ENCODE measurements around the gene CAPRIN2. TPM values are rescaled to one million over a fixed set of nuclear protein-coding genes. Genes with fewer than 3 reads are reported as not detected.

CAPRIN2 gene
- total and polyA plus RNA-seq, 2 donors (not counting 1 experiment from before 2014, with no cell fraction given), result 10.8 to 17.2 TPM

DNA sequence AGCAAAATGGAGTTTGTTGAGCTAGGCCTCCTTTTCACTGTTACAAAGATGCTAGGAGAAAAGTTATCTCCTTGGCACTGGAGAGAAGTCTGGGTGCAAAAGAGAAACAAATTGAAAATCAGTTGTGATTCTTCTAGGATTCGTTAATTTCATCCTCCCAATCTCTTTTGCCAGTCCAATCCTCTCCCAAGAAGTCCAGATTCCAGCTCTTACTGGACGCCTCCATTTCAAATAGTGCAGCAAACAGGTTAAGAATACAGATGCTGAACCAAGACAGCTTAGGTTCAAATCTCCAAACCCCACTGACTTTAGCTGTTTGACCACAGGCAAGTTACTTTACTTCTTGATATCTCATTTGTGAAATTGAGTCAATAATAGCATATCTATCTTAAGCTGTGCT is 34.0 kb upstream of the CAPRIN2 start:
- DNase-seq (ENCODE audit: low read depth in 2 of 2), result no peak
- no peaks in the 10 kb centered on the region for H3K9me3 ChIP-seq (ENCODE audit: control insufficient read depth, insufficient read depth, low read depth, low read length)
- H3K4me1 ChIP-seq (ENCODE audit: control insufficient read depth, extremely low read depth, insufficient read depth, low read length), result peaks cover 2% of the 10 kb centered on the region
- no peak overlapping the region for H3K27ac ChIP-seq (ENCODE audit: insufficient read depth, low read length)
- no peaks in the 10 kb centered on the region for H3K79me2 ChIP-seq (ENCODE audit: control insufficient read depth, insufficient read depth, low read length)
- H3K4me2 ChIP-seq (ENCODE audit: extremely low read depth, insufficient read depth, low read length), result no peak overlapping the region
- H3K36me3 ChIP-seq (ENCODE audit: control insufficient read depth, insufficient read depth, low read length), result no peaks in the 10 kb centered on the region
- no peak overlapping the region for H2AFZ ChIP-seq (ENCODE audit: low read length)
- no peak overlapping the region for H3K9ac ChIP-seq (ENCODE audit: insufficient read depth, low read length)
- no peaks in the 10 kb centered on the region for H4K20me1 ChIP-seq (ENCODE audit: control insufficient read depth, extremely low read depth, insufficient read depth, low read length)
- no peak overlapping the region for H3K4me3 ChIP-seq (replicated peaks in 1 of 4; ENCODE audit: control extremely low read depth in 1 of 4, insufficient read depth in 1 of 4, low read depth in 3 of 4, low read length in 4 of 4)
- no peak for TF ChIP-seq EZH2 (IDR thresholded peaks at IDR 0.05; ENCODE audit: low read length, missing control alignments)
- no peak for TF ChIP-seq CTCF (conservative IDR thresholded peaks at IDR 0.05 in 1 of 2, IDR thresholded peaks at IDR 0.05 in 1 of 2; ENCODE audit: low read depth in 1 of 2, low read length in 2 of 2)
- H3K27me3 ChIP-seq (ENCODE audit: control insufficient read depth, insufficient read depth, low read length), result no peaks in the 10 kb centered on the region

- H3K4me1 ChIP-seq (ENCODE audit: control insufficient read depth, extremely low read depth, insufficient read depth, low read length), result no peaks in the 10 kb centered on the region
- no peak overlapping the region for H3K4me3 ChIP-seq (replicated peaks in 1 of 4; ENCODE audit: control extremely low read depth in 1 of 4, insufficient read depth in 1 of 4, low read depth in 3 of 4, low read length in 4 of 4)
- no peaks in the 10 kb centered on the region for H3K36me3 ChIP-seq (ENCODE audit: control insufficient read depth, insufficient read depth, low read length)
- no peaks in the 10 kb centered on the region for H3K27me3 ChIP-seq (ENCODE audit: control insufficient read depth, insufficient read depth, low read length)
- TF ChIP-seq EZH2 (IDR thresholded peaks at IDR 0.05; ENCODE audit: low read length, missing control alignments) (no peak), CTCF (conservative IDR thresholded peaks at IDR 0.05 in 1 of 2, IDR thresholded peaks at IDR 0.05 in 1 of 2; ENCODE audit: low read depth in 1 of 2, low read length in 2 of 2) (no peak)
- no peak for DNase-seq (ENCODE audit: low read depth in 2 of 2)
- no peak overlapping the region for H3K27ac ChIP-seq (ENCODE audit: insufficient read depth, low read length)
- no peaks in the 10 kb centered on the region for H3K79me2 ChIP-seq (ENCODE audit: control insufficient read depth, insufficient read depth, low read length)
- H4K20me1 ChIP-seq (ENCODE audit: control insufficient read depth, extremely low read depth, insufficient read depth, low read length), result no peaks in the 10 kb centered on the region
- no peak overlapping the region for H2AFZ ChIP-seq (ENCODE audit: low read length)
- H3K9me3 ChIP-seq (ENCODE audit: control insufficient read depth, insufficient read depth, low read depth, low read length), result no peaks in the 10 kb centered on the region
- no peak overlapping the region for H3K9ac ChIP-seq (ENCODE audit: insufficient read depth, low read length)
- H3K4me2 ChIP-seq (ENCODE audit: extremely low read depth, insufficient read depth, low read length), result no peak overlapping the region
Observed at GRCh38 chr12:30785630-30786029, 30.9 kb upstream of the CAPRIN2 start.

GRCh38 chr12:30784508-30784907 is 29.8 kb upstream of the CAPRIN2 start:
- no peaks in the 10 kb centered on the region for H4K20me1 ChIP-seq (ENCODE audit: control insufficient read depth, extremely low read depth, insufficient read depth, low read length)

More at GRCh38 chr12:30784508-30784907, 29.8 kb upstream of the CAPRIN2 start:
- Histone ChIP-seq H3K27ac (ENCODE audit: insufficient read depth, low read length) (no peak overlapping the region), H3K9ac (ENCODE audit: insufficient read depth, low read length) (no peak overlapping the region), H3K36me3 (ENCODE audit: control insufficient read depth, insufficient read depth, low read length) (no peaks in the 10 kb centered on the region), H3K27me3 (ENCODE audit: control insufficient read depth, insufficient read depth, low read length) (no peaks in the 10 kb centered on the region), H3K4me2 (ENCODE audit: extremely low read depth, insufficient read depth, low read length) (no peak overlapping the region), H3K79me2 (ENCODE audit: control insufficient read depth, insufficient read depth, low read length) (no peaks in the 10 kb centered on the region), H2AFZ (ENCODE audit: low read length) (no peak overlapping the region), H3K4me1 (ENCODE audit: control insufficient read depth, extremely low read depth, insufficient read depth, low read length) (no peaks in the 10 kb centered on the region), H3K9me3 (ENCODE audit: control insufficient read depth, insufficient read depth, low read depth, low read length) (no peaks in the 10 kb centered on the region), H3K4me3 (replicated peaks in 1 of 4; ENCODE audit: control extremely low read depth in 1 of 4, insufficient read depth in 1 of 4, low read depth in 3 of 4, low read length in 4 of 4) (no peak overlapping the region)
- no peak for TF ChIP-seq CTCF (conservative IDR thresholded peaks at IDR 0.05 in 1 of 2, IDR thresholded peaks at IDR 0.05 in 1 of 2; ENCODE audit: low read depth in 1 of 2, low read length in 2 of 2)
- TF ChIP-seq EZH2 (IDR thresholded peaks at IDR 0.05; ENCODE audit: low read length, missing control alignments), result no peak
- DNase-seq (ENCODE audit: low read depth in 2 of 2), result no peak
